HG03378 (cell line): ENCODE results near the gene CYCS.

Experiments used
- ATAC-seq: cut with Tn5 transposase; IDR thresholded peaks from one replicate; pipeline ENCODE4 v1.9.1; 2021; ENCODE audit warnings: mild to moderate bottlenecking, moderate library complexity; ENCODE audit not compliant: unreplicated experiment

Gene CYCS

GRCh38 chr7:25075459-25075858, 49.6 kb downstream of the CYCS start:
- no peak for ATAC-seq

DNA sequence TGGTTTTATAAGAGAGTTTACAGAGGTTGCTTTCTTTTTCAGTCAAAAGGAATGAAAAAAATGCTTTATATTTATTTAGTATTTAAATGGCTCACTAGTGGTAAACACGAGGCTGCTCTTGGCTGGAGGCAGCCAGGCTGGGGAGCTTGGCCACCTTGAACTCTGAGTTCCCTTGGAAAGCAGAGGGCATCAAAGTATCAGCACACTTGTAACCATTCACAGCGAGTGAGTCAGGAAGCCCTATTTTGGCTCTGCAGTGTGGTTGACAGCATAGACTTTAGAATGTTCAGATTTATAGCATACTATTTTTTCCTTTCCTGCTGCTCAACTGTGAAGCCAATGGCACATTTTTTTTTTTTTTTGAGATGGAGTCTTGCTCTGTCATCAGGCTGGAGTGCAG, 51.6 kb downstream of the CYCS start:
- ATAC-seq: no peak
